ENCODE data around the gene A3GALT2.

A3GALT2 gene

GRCh38 chr1:33270808-33271465, 50.0 kb downstream of the A3GALT2 start:
- no peak overlapping the region for H3K4me3 ChIP-seq (ENCODE audit: low read depth, low read length)
- no peak for DNase-seq (ENCODE audit: low read depth)
- no peak for TF ChIP-seq CTCF (IDR thresholded peaks at IDR 0.05; ENCODE audit: control insufficient read depth, extremely low read depth, insufficient read depth)

GRCh38 chr1:33270379-33270778, 50.5 kb downstream of the A3GALT2 start:
- no peak for DNase-seq (ENCODE audit: low read depth)
- no peak for TF ChIP-seq CTCF (IDR thresholded peaks at IDR 0.05; ENCODE audit: control insufficient read depth, extremely low read depth, insufficient read depth)
- H3K4me3 ChIP-seq (ENCODE audit: low read depth, low read length): no peak overlapping the region

GRCh38 chr1:33269621-33270020, 51.3 kb downstream of the A3GALT2 start:
- H3K4me3 ChIP-seq (ENCODE audit: low read depth, low read length): no peak overlapping the region
- no peak for TF ChIP-seq CTCF (IDR thresholded peaks at IDR 0.05; ENCODE audit: control insufficient read depth, extremely low read depth, insufficient read depth)
- DNase-seq (ENCODE audit: low read depth): no peak

- no peak for TF ChIP-seq CTCF (IDR thresholded peaks at IDR 0.05; ENCODE audit: control insufficient read depth, extremely low read depth, insufficient read depth)
- no peak for DNase-seq (ENCODE audit: low read depth)
- H3K4me3 ChIP-seq (ENCODE audit: low read depth, low read length): no peak overlapping the region
Observed at GRCh38 chr1:33268927-33269610, 51.8 kb downstream of the A3GALT2 start.

- no peak for TF ChIP-seq CTCF (IDR thresholded peaks at IDR 0.05; ENCODE audit: control insufficient read depth, extremely low read depth, insufficient read depth)
- H3K4me3 ChIP-seq (ENCODE audit: low read depth, low read length): no peak overlapping the region
- DNase-seq (ENCODE audit: low read depth): no peak
Observed at GRCh38 chr1:33268457-33268856, 52.4 kb downstream of the A3GALT2 start.

- DNase-seq (ENCODE audit: low read depth): no peak
- no peak overlapping the region for H3K4me3 ChIP-seq (ENCODE audit: low read depth, low read length)
- no peak for TF ChIP-seq CTCF (IDR thresholded peaks at IDR 0.05; ENCODE audit: control insufficient read depth, extremely low read depth, insufficient read depth)
Observed at GRCh38 chr1:33267468-33268205, 53.3 kb downstream of the A3GALT2 start.

Data from LNCaP clone FGC (cell line).